GM12875 (cell line): ENCODE results near the gene ALPK3.

ENCODE experiments used
- H3K4me3 ChIP-seq: one replicate; pipeline ENCODE4 v1.5.1; 2011; ENCODE audit warnings: low read depth, low read length, control low read depth
- TF ChIP-seq, protein P1 (sequence below): IDR thresholded peaks from 2 replicates; pipeline ENCODE4 v1.5.1; 2011; ENCODE audit warnings: low read depth, mild to moderate bottlenecking, control low read depth, inconsistent platforms, low read length, moderate library complexity, borderline replicate concordance; ENCODE audit not compliant: insufficient read depth

The ALPK3 gene

DNA sequence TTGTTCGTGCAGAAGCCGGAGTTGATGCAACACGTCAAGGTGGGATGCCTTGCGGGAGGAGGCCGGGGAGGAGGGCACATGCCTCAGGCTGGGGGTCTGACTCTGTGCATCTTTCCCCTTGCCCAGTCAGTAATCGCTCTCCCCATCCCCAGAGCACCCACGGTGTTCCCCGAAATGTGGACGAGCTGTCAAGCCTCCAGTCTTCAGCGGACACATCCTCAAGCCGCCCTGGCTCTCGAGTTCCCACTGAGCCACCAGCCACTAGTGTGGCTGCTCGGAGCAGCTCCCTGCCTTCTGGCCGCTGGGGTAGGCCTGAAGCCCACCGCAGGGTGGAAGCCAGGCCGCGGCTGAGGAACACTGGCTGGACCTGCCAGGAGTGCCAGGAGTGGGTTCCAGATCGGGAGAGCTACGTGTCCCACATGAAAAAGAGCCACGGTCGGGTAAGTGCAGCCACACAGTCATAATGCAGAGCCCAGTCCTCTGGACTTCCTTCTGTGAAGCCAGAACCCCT lies 18.7 kb upstream of the ALPK3 start:
- TF ChIP-seq, protein P1, sequence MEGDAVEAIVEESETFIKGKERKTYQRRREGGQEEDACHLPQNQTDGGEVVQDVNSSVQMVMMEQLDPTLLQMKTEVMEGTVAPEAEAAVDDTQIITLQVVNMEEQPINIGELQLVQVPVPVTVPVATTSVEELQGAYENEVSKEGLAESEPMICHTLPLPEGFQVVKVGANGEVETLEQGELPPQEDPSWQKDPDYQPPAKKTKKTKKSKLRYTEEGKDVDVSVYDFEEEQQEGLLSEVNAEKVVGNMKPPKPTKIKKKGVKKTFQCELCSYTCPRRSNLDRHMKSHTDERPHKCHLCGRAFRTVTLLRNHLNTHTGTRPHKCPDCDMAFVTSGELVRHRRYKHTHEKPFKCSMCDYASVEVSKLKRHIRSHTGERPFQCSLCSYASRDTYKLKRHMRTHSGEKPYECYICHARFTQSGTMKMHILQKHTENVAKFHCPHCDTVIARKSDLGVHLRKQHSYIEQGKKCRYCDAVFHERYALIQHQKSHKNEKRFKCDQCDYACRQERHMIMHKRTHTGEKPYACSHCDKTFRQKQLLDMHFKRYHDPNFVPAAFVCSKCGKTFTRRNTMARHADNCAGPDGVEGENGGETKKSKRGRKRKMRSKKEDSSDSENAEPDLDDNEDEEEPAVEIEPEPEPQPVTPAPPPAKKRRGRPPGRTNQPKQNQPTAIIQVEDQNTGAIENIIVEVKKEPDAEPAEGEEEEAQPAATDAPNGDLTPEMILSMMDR, result no peak
- no peak overlapping the region for H3K4me3 ChIP-seq

- TF ChIP-seq, protein P1, result no peak
- no peak overlapping the region for H3K4me3 ChIP-seq
Observed at GRCh38 chr15:84799511-84800187, 17.5 kb upstream of the ALPK3 start.

DNA sequence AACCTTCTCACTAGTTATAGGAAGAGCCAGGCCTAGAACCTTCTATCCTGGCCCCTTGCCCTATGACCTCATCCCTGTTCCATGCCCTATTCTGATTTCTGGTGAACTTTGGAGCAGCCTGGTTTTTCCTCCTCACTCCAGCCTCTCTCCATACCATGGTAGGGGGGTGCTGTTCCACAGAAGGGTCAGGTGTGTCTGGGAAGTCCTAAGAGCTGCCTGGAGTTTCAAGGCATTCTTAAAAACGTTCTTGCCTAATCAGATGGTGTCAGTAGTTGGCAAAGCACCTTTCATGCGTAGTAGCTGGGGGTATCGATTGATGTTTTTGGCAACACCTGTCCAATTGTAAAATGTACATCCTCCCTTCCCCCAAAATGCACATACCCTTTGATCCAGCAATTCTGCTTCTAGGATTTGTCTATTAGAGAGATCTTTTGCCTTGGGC lies 16.8 kb upstream of the ALPK3 start:
- TF ChIP-seq, protein P1, result no peak
- no peak overlapping the region for H3K4me3 ChIP-seq

DNA sequence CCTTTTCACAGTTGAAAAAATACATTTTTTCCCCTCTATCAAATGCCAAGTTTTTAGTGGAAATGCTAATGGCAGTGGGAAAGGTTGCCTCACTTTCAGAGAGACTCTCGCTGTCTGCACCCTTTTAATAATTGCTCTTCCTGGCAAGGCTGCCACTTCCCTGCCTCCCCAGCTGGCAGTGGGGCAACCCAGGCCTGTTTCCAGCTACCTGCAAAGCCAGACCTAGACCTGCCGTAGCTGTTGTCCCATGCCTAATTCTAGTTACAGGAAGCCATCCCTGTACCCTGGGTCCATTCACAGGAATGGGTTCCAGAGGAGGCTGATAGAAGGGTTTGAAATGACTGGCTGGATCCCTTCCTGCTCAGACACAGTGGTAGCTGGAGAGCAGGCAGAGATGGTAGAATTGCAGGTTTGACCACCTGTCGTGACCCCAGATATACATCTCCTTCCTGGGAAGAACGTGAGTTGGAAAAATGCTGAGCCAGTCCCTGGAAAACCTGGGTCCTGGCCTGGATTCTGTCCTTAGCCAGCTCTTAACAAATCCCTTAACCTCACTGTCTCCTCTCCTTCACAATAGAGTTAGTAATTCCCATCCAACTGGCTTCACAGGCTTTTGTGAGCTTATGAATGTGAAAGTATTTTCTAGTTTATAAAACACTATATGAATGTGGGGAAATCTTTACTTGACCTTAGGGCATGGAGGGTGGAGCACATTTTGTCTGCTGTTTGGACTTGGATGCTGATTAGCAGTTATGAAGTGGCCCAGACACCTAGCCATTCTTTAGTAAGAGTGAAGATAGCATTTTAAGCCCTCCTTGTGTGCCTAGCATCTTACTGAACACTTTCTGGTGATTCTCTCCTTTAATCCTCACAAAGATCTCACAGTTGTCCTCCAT lies 12.9 kb upstream of the ALPK3 start:
- H3K4me3 ChIP-seq, result no peak overlapping the region
- TF ChIP-seq, protein P1, result no peak

DNA sequence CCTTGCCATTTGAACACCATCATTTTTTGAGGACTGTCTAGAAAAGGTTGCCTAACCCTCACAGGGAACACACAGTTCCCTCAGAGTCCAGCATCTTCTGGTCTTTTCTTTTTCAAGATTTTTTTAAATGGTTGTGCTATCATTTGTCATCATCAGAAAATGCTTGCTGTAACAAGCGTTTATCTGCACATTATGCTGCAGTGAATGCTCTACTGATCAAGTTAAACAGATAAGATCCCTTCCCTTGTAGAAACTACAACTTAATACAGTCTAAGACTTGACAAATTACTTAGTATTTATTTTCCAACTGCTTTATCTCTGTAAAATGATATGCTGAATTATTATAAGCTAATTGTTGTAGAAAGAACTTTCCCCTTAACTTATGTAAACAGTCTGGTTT lies 11.9 kb upstream of the ALPK3 start:
- no peak overlapping the region for H3K4me3 ChIP-seq
- TF ChIP-seq, protein P1, result no peak

- H3K4me3 ChIP-seq, result no peak overlapping the region
- TF ChIP-seq, protein P1, result no peak
Observed at GRCh38 chr15:84807228-84807627, 9.9 kb upstream of the ALPK3 start.
